Heart right ventricle (tissue), 16 donors: ENCODE data around the gene RET. TPM values are rescaled to one million over a fixed set of nuclear protein-coding genes. Genes with fewer than 3 reads are reported as not detected.

Experiments used
- ATAC-seq, 8 donors: fragments of 200-7000 bp; cut with Tn5 transposase; one replicate each; pipeline ENCODE4 v1.9.1; 2020; ENCODE audit warnings: mild to moderate bottlenecking in 8 of 8, moderate library complexity in 8 of 8, moderate number of reproducible peaks in 1 of 8
- DNase-seq, 2 donors: peaks; one replicate each; pipeline ENCODE4 v3.0.0-alpha.2; 2020
- H3K27ac ChIP-seq, 10 donors: fragments of 200-600 bp; sonication (generic) in 2 of 10; one replicate each; pipeline versions ENCODE4 v1.5.0 to v1.8.0; 2020 to 2022; ENCODE audit warnings: mild to moderate bottlenecking in 3 of 10
- H3K27me3 ChIP-seq, 7 donors: fragments of 200-600 bp; one replicate each; pipeline ENCODE4 v1.8.0; 2021 to 2022; ENCODE audit warnings: mild to moderate bottlenecking in 2 of 7
- H3K36me3 ChIP-seq, 9 donors: fragments of 200-600 bp; sonication (generic) in 1 of 9; one replicate each; pipeline versions ENCODE4 v1.5.0 to v1.8.0; 2020 to 2022; ENCODE audit warnings: mild to moderate bottlenecking in 2 of 9
- H3K4me1 ChIP-seq, 9 donors: fragments of 200-600 bp; sonication (generic) in 1 of 9; one replicate each; pipeline versions ENCODE4 v1.5.0 to v1.8.0; 2020 to 2022; ENCODE audit warnings: mild to moderate bottlenecking in 4 of 9
- H3K4me3 ChIP-seq, 10 donors: fragments of 200-600 bp; sonication (generic) in 2 of 10; one replicate each; pipeline versions ENCODE4 v1.5.0 to v1.8.0; 2020 to 2022; ENCODE audit warnings: mild to moderate bottlenecking in 7 of 10, moderate library complexity in 2 of 10
- H3K9me3 ChIP-seq, 11 donors: fragments of 200-600 bp in 10 of 11; sonication (generic) in 2 of 11; one replicate each; pipeline versions ENCODE4 v1.5.0 to v1.8.0; 2013 to 2022; ENCODE audit warnings: mild to moderate bottlenecking in 2 of 11, control low read depth in 1 of 11, moderate library complexity in 1 of 11
- CTCF ChIP-seq, 9 donors: fragments of 200-600 bp; sonication (generic) in 2 of 9; IDR thresholded peaks; one replicate each; pipeline versions ENCODE4 v1.5.0 to v1.8.0; 2021 to 2022; ENCODE audit warnings: antibody characterized with exemption in 9 of 9, mild to moderate bottlenecking in 5 of 9, moderate library complexity in 1 of 9
- WGBS, 2 donors: extraction: QIAGEN DNeasy Blood & Tissue Kit; methylation state at CpG; one replicate each; pipeline ENCODE4 v1.1.7; 2013; ENCODE audit warnings: inconsistent platforms in 1 of 2; 5-methylcytosine and 5-hydroxymethylcytosine counted together
- intact Hi-C, 10 donors: fragments of 100-400 bp; cut with DNase I; formaldehyde crosslinking; loops; one replicate each; pipeline versions ENCODE4 v1.11.1 to v1.14.2; 2022
- polyA plus RNA-seq, 2 donors: library from polyadenylated mRNA; stranded (reverse); fragments of 200-250 nt; gene quantifications; one replicate each; pipeline ENCODE4 v1.2.3, GENCODE V29; 2013
- total RNA-seq, 10 donors: library from RNA; stranded (reverse); fragmentation: NEBNext Ultra II Directional in 3 of 10; extraction: Animal tissue kit (Norgen Biotek cat#: 25700) in 3 of 10; gene quantifications; one replicate each; pipeline versions ENCODE4 v1.2.1 to v1.2.4, GENCODE V29; 2021 to 2023
- donor health status: Arrhythmogenic right ventricular cardiomyopathy.
- donor health status: ischemic (EF 13 %, LVEDD 7.1; RV severe dilation, severe dysfunction).
- donor health status: healthy with polysubstance abuse.
- donor health status: DM: no; HTN: yes; CAD: no.
- donor health status: DM: no; HTN: no; CAD: no.
- donor health status: ischemic (EF 25% LVEDD 6.9; RV normal size, moderate dysfunction).
- donor health status: ischemic (EF 25% LVEDD 5.7; RV mildly dilated, moderate dysfunction).
- donor health status: healthy.
- donor health status: DM: yes; HTN: yes; CAD: no.
- donor health status: Ischemic cardiomyopathy.
- donor health status: ischemic (EF 35%, LVEDD 5.7; RV mildly dilated, moderate dysfunction).
- donor health status: nonischemic (EF 11% LVEDD 7.7; RV severe dilation, severe dysfunction).
- donor health status: DM: yes; HTN: yes; CAD: no.
- donor health status: PGD.
- donor health status: ischemic (EF 29% LVEDD 5.4; RV normal size, mild dysfunction).
- donor health status: nonischemic (EF 23%, LVEDD 6.1; RV moderate dilation, normal function).

Gene RET
- total and polyA plus RNA-seq, 12 donors = 0.38 to 2.6 (median 1.2) TPM

- ATAC-seq (no peak), DNase-seq (no peak)
- Histone ChIP-seq H3K27me3 (peaks cover 0 to 17% (median 8%) of the 10 kb centered on the region in 7 donors), H3K9me3 (no peaks in the 10 kb centered on the region), H3K4me3 (no peak overlapping the region), H3K27ac (no peak overlapping the region), H3K4me1 (peaks cover 0 to 8% (median 0%) of the 10 kb centered on the region in 9 donors), H3K36me3 (no peaks in the 10 kb centered on the region)
- intact Hi-C loops = no loop called here
- no peak for TF ChIP-seq CTCF (IDR thresholded peaks at IDR 0.05)
- 72 to 82% methylated on average over 9 of the region's 9 CpGs for WGBS, 2 donors
Observed at GRCh38 chr10:43043773-43044447, 33.0 kb upstream of the RET start.

GRCh38 chr10:43044448-43044921 lies 32.4 kb upstream of the RET start:
- DNase-seq (no peak), ATAC-seq (no peak)
- H3K27ac ChIP-seq = no peak overlapping the region
- intact Hi-C loops = no loop called here
- H3K36me3 ChIP-seq = no peaks in the 10 kb centered on the region
- peaks cover 0 to 8% (median 0%) of the 10 kb centered on the region in 9 donors for H3K4me1 ChIP-seq
- no peaks in the 10 kb centered on the region for H3K9me3 ChIP-seq
- peaks cover 0 to 23% (median 11%) of the 10 kb centered on the region in 7 donors for H3K27me3 ChIP-seq
- no peak for TF ChIP-seq CTCF (IDR thresholded peaks at IDR 0.05)
- no peak overlapping the region for H3K4me3 ChIP-seq
- 88 to 89% methylated on average over 10 of the region's 10 CpGs for WGBS, 2 donors

- WGBS, 2 donors = 86 to 91% methylated on average over 14 of the region's 14 CpGs
- Histone ChIP-seq H3K4me1 (peaks cover 0 to 8% (median 0%) of the 10 kb centered on the region in 9 donors), H3K27me3 (peaks cover 0 to 28% (median 11%) of the 10 kb centered on the region in 7 donors), H3K27ac (no peak overlapping the region), H3K4me3 (no peak overlapping the region), H3K36me3 (no peaks in the 10 kb centered on the region), H3K9me3 (no peaks in the 10 kb centered on the region)
- intact Hi-C loops = no loop called here
- TF ChIP-seq CTCF (IDR thresholded peaks at IDR 0.05) = no peak
- DNase-seq (no peak), ATAC-seq (no peak)
Observed at GRCh38 chr10:43044961-43045621, 31.8 kb upstream of the RET start.

GRCh38 chr10:43045631-43046287 lies 31.1 kb upstream of the RET start:
- intact Hi-C loops = no loop called here
- ATAC-seq = peak in 1 of 8 donors; percentile 19
- Histone ChIP-seq H3K4me1 (peaks cover 0 to 8% (median 0%) of the 10 kb centered on the region in 9 donors), H3K27ac (no peak overlapping the region), H3K9me3 (no peaks in the 10 kb centered on the region), H3K36me3 (no peaks in the 10 kb centered on the region), H3K27me3 (peaks cover 0 to 28% (median 11%) of the 10 kb centered on the region in 7 donors), H3K4me3 (no peak overlapping the region)
- WGBS, 2 donors = 85 to 86% methylated on average over 11 of the region's 11 CpGs
- TF ChIP-seq CTCF (IDR thresholded peaks at IDR 0.05) = no peak
- no peak for DNase-seq
